ENCODE results near the gene NDC80. TPM values are rescaled to one million over a fixed set of nuclear protein-coding genes. Genes with fewer than 3 reads are reported as not detected.

Gene NDC80
- total RNA-seq, 4 donors from 2014 or later, result 1.1 to 2.7 (median 2.5) TPM

DNA sequence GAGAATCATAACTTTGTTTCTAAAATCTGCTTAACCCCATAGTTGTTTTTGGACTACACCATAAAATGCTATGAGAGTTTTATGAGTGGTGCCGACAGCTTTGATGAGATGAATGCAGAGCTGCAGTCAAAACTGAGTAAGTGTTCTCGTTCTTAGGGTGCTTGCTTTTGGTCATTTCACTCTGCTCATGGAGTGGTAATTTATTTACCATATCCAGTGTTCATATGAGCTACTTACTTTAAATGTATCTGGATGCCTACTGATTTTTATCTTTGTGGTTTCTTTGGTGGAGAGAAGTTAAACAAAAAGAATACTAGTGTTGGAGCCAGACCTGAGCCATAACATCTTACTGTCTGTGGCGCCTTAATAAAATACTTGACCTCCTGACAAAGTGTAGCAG, 16.4 kb downstream of the NDC80 start:
- Histone ChIP-seq H3K27ac (no peak overlapping the region), H3K4me1 (peaks cover 8% of the 10 kb centered on the region), H3K4me3 (no peak overlapping the region), H3K27me3 (no peaks in the 10 kb centered on the region), H3K9me3 (no peaks in the 10 kb centered on the region), H3K36me3 (no peaks in the 10 kb centered on the region)
- TF ChIP-seq POLR2AphosphoS5 (IDR thresholded peaks at IDR 0.05) (no peak), POLR2A (IDR thresholded peaks at IDR 0.05) (no peak), EP300 (IDR thresholded peaks at IDR 0.05) (no peak)
- TF ChIP-seq, protein P1, sequence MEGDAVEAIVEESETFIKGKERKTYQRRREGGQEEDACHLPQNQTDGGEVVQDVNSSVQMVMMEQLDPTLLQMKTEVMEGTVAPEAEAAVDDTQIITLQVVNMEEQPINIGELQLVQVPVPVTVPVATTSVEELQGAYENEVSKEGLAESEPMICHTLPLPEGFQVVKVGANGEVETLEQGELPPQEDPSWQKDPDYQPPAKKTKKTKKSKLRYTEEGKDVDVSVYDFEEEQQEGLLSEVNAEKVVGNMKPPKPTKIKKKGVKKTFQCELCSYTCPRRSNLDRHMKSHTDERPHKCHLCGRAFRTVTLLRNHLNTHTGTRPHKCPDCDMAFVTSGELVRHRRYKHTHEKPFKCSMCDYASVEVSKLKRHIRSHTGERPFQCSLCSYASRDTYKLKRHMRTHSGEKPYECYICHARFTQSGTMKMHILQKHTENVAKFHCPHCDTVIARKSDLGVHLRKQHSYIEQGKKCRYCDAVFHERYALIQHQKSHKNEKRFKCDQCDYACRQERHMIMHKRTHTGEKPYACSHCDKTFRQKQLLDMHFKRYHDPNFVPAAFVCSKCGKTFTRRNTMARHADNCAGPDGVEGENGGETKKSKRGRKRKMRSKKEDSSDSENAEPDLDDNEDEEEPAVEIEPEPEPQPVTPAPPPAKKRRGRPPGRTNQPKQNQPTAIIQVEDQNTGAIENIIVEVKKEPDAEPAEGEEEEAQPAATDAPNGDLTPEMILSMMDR (IDR thresholded peaks at IDR 0.05), result no peak
- 89% methylated on average over 3 of the region's 3 CpGs for WGBS
- no peak for DNase-seq (ENCODE audit: low spot score in 2 of 2)

DNA sequence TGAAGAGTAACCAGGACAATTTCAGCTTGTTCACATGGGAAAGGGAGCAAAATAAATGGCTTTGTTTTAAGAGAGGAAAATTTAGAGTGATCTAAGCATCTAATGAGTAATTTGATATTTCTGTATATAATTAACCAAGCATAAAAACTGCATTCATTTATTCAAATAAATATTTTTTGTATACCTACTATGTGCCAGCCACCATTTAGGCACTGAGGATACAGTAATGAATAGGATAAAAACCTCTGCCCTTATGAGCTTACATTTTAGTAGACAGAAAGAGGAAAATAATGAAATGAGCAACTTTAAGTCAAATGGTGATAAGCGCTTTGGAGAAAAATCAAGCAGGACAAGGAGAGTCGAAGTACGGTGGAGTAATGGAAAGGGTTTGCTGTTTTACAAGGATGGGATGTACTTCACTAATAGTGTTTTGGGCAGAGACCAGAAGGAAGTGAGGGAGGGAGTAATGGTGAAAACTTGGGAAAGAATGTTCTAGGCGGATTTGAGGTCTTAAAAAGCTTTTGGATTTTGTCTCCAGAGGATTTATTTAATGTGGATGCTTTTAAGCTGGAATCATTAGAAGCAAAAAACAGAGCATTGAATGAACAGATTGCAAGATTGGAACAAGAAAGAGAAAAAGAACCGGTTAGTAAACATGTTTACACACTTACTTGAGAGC, 17.4 kb downstream of the NDC80 start:
- WGBS, result 71% methylated on average over 5 of the region's 5 CpGs
- H3K27me3 ChIP-seq, result no peaks in the 10 kb centered on the region
- H3K9me3 ChIP-seq, result no peaks in the 10 kb centered on the region
- no peak overlapping the region for H3K4me3 ChIP-seq
- TF ChIP-seq, protein P1 (IDR thresholded peaks at IDR 0.05), result no peak
- no peak for TF ChIP-seq POLR2AphosphoS5 (IDR thresholded peaks at IDR 0.05)
- TF ChIP-seq EP300 (IDR thresholded peaks at IDR 0.05), result no peak
- no peak for TF ChIP-seq POLR2A (IDR thresholded peaks at IDR 0.05)
- H3K27ac ChIP-seq, result no peak overlapping the region
- H3K4me1 ChIP-seq, result peaks cover 8% of the 10 kb centered on the region
- no peak for DNase-seq (ENCODE audit: low spot score in 2 of 2)
- H3K36me3 ChIP-seq, result no peaks in the 10 kb centered on the region

DNA sequence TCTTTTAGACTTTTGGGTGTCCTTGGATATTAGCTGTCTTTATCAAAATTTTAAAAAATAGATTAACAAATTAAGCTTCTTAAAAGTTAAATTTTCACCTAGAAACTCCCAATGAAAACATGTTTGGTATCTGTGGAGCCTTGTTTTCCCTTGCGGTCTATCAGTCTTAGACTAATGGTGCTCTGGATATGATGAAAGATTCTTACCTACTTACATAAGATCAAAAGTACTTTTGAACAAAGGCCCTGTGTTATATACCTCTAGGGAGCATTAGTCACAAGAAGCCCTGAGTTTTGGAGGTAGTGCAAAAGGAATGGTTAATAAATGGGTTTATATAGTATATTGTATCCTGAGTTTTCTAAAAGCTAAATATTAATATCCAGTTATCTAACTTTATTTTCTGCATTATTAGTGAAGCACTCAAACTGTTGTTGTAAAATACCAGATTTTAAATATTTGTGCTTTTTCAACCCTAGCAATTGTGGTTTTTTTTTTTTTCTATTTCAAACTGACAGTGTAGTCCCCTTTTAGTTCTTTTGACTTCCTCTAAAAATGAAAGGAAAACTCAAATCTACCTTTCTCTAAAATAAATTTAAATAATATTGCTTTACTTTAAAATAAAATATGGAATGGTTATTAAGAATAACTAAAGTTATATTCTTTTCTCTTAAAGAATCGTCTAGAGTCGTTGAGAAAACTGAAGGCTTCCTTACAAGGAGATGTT, 18.1 kb downstream of the NDC80 start:
- TF ChIP-seq POLR2A (IDR thresholded peaks at IDR 0.05) (no peak), EP300 (IDR thresholded peaks at IDR 0.05) (no peak), POLR2AphosphoS5 (IDR thresholded peaks at IDR 0.05) (no peak)
- TF ChIP-seq, protein P1 (IDR thresholded peaks at IDR 0.05), result no peak
- no peaks in the 10 kb centered on the region for H3K36me3 ChIP-seq
- H3K4me3 ChIP-seq, result no peak overlapping the region
- H3K27ac ChIP-seq, result no peak overlapping the region
- no peak for DNase-seq (ENCODE audit: low spot score in 2 of 2)
- peaks cover 8% of the 10 kb centered on the region for H3K4me1 ChIP-seq
- no peaks in the 10 kb centered on the region for H3K9me3 ChIP-seq
- 80% methylated on average over 3 of the region's 3 CpGs for WGBS
- no peaks in the 10 kb centered on the region for H3K27me3 ChIP-seq

DNA sequence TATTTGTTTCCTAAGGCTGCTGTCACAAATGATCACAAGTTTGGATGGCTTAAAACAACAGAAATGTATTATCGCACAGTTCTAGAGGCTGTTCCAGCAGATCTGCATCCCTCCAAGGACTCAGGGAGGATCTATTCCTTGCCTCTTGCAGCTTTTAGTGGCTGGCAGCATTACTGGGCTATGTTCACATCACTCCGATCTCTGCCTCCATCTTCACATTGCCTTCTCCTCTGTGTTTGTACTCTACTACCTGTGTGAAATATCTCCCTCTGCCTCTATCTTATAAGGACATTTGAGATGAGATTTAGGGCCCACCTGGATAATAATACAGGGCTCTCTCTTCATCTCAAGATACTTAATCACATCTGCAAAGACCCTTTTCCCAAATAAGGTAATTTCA, 18.9 kb downstream of the NDC80 start:
- DNase-seq (ENCODE audit: low spot score in 2 of 2), result no peak
- Histone ChIP-seq H3K36me3 (no peaks in the 10 kb centered on the region), H3K9me3 (no peaks in the 10 kb centered on the region), H3K27me3 (no peaks in the 10 kb centered on the region), H3K27ac (no peak overlapping the region), H3K4me1 (peaks cover 8% of the 10 kb centered on the region), H3K4me3 (no peak overlapping the region)
- TF ChIP-seq POLR2A (IDR thresholded peaks at IDR 0.05) (no peak), POLR2AphosphoS5 (IDR thresholded peaks at IDR 0.05) (no peak), EP300 (IDR thresholded peaks at IDR 0.05) (no peak)
- TF ChIP-seq, protein P1 (IDR thresholded peaks at IDR 0.05), result no peak
- 87% methylated on average over 2 of the region's 2 CpGs for WGBS

DNA sequence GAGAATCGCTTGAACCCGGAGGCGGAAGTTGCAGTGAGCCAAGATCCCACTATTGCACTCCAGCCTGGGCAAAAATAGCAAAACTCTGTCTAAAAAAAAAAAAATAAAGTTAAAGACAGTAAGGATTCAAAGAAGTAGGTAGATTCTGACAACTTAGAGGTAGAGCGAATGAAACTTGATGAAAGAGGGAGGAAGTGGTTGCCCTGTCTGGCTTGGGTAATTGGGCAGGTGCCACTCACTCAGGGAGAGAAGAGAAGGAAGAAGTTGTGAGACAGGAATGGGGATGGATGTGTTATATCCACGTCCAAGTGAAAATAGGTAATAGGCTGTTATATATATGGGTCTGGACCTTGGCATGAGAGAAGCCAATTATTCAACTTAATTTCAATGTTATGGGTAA, 26.3 kb downstream of the NDC80 start:
- H3K9me3 ChIP-seq, result no peaks in the 10 kb centered on the region
- WGBS, result 86% methylated on average over 5 of the region's 5 CpGs
- no peak for DNase-seq (ENCODE audit: low spot score in 2 of 2)
- no peaks in the 10 kb centered on the region for H3K27me3 ChIP-seq
- H3K4me1 ChIP-seq, result no peaks in the 10 kb centered on the region
- H3K36me3 ChIP-seq, result no peaks in the 10 kb centered on the region
- no peak overlapping the region for H3K4me3 ChIP-seq
- TF ChIP-seq EP300 (IDR thresholded peaks at IDR 0.05) (no peak), POLR2A (IDR thresholded peaks at IDR 0.05) (no peak), POLR2AphosphoS5 (IDR thresholded peaks at IDR 0.05) (no peak)
- TF ChIP-seq, protein P1 (IDR thresholded peaks at IDR 0.05), result no peak
- no peak overlapping the region for H3K27ac ChIP-seq

Data from suprapubic skin (tissue), 4 donors.